HG03469 (cell line): ENCODE results near the gene COL13A1.

Experiments
- ATAC-seq: cut with Tn5 transposase; IDR thresholded peaks from one replicate; pipeline ENCODE4 v1.9.1; 2021; ENCODE audit warnings: mild to moderate bottlenecking, moderate library complexity, moderate number of reproducible peaks; ENCODE audit not compliant: unreplicated experiment

The COL13A1 gene

DNA sequence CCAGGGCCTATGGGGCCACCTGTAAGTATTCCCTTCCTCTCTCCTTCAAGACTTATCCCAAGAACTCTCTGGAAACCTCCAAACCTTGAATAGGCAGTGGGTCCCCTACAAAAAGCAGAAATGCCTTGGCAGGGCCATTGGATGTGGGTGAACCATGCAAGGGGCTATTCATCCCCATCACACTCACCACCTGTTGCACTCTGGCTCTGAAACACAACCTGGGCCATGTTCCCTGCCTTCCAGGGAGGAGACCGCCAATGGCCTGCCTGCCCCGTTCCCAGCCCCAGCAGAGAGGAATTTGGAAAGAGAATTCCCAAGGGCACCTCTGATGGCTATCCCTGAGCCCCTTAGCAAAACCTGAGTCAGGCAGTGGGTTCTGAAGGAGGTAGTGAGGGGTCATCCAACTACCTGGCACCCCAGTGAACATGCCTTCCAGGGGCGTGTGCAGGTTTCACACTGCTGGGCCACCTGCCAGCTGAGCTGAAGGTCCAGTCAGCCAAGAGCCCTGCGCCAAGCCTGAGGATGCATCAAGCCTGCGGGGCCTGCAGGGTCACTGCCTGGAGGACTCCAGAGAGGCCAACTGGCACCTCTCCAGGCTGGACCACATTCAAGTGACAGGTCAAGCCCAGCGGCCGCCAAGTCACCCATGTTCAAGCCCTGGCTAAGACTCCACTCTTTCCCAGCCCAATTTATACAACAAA lies 101.3 kb downstream of the COL13A1 start:
- no peak for ATAC-seq

- no peak for ATAC-seq
Observed at GRCh38 chr10:69904533-69904932, 102.8 kb downstream of the COL13A1 start.

DNA sequence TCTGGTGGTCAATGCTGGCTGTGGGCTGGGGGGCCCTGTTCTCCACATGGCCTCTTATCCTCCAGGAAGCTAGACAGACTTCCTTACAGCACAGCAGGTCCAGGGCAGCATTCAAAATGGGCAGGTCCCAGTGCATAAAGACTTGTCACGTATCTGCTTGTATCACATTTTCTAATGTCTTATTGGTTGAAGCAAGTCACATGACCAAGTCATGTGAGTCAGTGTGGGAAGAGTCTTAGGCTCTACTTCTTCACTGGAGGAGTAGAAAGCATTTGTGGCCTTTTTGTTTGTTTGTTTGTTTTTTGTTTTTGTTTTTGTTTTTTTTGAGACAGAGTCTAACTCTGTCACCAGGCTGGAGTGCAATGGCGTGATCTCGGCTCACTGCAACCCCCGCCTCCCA lies 104.7 kb downstream of the COL13A1 start:
- ATAC-seq, result no peak

DNA sequence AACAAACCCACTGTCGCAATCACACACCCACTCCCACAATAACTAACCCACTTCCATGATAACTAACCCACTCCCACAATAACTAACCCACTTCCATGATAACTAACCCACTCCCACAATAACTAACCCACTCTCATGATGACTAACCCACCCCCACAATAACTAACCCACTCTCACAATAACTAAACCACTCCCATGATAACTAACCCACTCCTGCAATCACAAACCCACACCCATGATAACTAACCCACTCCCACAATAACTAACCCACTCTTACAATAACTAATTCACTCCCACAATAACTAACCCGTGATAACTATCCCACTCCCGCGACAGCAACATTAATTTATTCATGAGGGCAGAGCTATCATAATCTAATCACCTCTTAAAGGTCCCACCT lies 105.8 kb downstream of the COL13A1 start:
- ATAC-seq, result no peak

DNA sequence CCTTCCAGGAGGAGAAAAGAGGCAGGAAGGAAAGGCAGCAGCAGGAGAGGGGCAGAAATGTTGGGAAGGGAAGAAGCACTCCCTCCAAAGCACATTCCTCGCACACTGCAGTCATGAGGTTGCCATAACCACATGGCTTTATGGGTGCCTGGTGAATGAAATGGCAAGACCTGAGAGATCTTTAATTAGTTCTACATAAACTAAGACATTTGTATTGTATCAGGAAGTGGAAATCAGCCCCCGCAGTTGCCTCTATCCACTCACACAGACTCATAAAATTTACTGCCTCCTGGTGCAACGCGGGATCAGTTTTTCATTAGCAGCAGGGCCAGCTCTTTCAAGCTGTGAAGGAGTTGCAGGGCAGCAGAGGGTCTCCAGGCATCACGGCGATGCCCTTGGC lies 106.4 kb downstream of the COL13A1 start:
- no peak for ATAC-seq

DNA sequence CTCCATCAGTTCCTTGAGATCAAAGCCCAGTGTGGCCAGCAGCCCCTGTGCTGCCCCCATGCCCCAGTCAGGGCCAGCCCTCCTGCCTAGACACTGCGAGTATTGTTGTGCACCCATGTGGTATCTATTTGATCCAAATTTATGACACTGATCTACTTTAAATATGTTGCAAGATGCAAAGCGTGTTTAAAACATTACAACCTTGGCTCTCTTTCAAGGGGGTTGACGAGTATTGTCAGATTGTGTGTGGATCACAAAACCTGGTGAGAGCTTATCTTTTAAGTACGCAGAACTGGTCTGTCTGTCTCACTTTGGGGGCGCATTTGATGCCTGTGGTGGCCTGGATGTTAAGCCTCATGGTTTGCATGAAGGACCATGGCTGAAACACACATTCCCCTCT lies 108.9 kb downstream of the COL13A1 start:
- ATAC-seq, result no peak

- no peak for ATAC-seq
Observed at GRCh38 chr10:69911613-69912528, 110.2 kb downstream of the COL13A1 start.

- no peak for ATAC-seq
Observed at GRCh38 chr10:69912589-69912988, 110.9 kb downstream of the COL13A1 start.

DNA sequence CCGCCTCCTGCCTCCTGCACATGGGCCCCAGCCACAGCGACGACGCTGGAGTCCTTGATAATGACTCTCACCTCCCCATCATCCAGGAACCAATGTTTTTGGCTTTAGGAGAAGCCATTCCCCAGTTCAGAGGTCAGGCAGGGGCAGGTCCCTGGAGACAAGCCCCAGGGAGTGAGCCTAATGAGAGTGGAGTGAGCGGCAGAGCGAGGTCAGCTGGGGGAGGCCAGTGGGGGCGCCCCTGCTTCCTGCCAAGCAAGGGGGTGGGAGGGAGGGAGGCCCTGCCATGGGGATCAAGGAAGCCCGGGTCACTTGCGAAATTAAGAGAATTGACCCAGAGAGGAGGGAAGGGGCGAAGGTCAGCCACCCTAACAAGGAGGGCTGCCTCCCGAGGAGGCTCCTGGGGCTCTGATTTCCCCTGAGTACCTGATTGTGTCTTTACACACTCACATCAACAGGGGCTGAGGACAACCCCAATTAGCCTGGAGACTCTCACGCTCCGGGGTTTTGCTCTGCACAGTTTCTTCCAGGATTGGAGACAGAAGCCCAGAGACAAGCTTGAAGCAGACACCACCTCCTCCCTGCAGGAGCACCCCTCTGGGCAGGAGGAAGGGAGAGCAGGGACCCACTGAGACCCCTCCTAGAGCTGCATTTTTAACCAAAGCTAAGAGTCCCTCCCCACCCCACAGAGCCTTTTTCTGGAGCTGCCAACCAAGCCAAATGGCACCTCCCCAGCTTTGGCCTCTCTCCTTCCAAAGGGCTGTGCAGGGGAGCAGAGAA lies 112.1 kb downstream of the COL13A1 start:
- no peak for ATAC-seq

DNA sequence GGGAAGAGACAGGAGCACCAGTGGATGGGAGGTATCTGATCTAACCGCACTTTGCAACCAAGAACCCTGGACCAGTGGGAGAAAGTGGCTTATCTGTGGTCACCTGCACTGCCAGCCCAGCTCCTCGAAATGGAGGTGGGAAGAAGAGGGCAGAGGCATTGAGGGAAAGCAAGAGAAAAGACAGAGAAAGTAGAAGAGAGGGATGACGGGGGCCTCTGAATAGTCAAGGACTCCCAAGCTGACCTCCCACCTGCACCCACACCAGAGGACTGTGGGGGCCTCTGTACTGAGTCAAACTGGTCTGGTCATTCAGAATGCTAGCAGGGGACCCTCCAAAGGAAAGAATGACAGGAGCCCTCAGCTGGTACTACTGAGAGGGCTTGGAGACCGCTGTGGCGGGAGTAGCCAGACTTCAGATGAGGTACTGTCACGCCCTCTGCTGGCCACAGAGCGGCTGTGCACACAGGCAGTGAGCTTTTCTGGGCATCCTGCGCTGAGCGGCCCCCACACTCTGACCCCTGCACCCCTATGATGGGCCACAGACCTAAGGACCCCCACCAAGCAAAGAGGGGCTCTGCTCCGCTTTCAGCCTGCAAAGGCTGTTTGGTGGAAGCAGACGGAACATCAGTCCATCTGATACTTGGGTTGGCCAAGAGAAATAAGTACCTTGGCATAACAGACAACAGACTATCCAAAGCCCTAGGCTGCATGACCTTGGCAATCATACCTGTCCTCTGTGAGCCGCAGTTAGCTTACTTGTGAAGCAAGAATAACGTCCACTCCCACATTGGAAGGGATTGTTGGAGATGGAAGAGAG lies 112.9 kb downstream of the COL13A1 start:
- no peak for ATAC-seq

DNA sequence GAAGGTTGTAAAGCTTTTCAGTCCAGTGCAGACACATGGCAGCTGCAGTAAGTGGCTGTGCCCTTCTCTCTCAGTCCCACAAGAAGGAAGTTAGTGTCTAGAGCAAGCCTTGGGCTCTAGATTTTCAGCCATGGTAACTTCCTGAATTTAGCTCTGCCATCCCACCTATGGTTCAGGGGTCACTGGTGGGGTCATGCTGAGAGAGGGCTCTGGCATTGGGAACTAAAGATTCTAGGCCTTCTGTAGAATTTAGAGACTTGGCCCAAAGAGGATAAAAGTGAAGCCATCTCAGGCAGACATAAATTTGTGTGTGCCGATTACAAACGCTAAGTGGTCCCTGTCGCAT lies 113.5 kb downstream of the COL13A1 start:
- ATAC-seq, result no peak

- ATAC-seq, result no peak
Observed at GRCh38 chr10:69916118-69916517, 114.4 kb downstream of the COL13A1 start.

DNA sequence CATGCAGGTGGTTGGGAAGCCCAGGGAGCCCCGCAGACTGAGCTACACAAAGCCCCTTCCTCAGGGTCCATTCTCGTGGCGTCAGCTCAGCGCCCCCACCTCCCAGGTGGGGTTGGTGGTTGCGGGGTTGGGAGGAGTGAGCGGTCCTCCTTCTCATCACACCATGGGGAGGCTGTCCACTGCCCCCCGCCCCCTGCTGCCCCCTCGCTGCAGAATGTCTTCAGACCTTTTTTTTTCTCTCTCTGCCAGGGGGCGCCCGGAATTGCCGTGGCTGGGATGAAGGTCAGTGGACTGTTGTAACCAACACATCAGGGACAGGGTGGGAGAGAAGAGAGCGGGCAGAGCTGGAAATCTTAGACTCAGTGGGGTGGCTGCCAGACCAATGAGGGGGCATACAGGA lies 116.3 kb downstream of the COL13A1 start:
- ATAC-seq, result no peak

GRCh38 chr10:69919250-69919649 lies 117.5 kb downstream of the COL13A1 start:
- ATAC-seq, result no peak

DNA sequence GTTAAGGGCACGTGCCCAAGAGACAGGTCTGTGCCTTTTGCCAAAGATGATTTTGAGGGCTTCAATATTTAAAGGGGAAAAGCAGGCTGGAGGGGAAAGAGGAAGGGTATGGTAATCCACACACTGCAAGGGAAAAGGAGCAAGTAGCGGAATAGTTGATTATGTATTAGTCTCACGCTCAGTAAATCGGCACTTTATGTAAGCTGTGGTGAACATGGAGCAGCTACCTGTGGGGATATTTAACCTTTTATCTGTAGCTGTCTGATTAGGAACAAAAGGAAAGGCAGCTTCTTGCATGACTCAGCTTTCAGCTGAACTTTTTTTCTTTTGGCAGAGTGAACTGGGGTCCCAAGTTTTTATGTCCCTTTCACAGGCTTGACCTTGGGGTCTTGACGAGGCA lies 123.4 kb downstream of the COL13A1 start:
- no peak for ATAC-seq

- no peak for ATAC-seq
Observed at GRCh38 chr10:69928339-69928738, 126.6 kb downstream of the COL13A1 start.

DNA sequence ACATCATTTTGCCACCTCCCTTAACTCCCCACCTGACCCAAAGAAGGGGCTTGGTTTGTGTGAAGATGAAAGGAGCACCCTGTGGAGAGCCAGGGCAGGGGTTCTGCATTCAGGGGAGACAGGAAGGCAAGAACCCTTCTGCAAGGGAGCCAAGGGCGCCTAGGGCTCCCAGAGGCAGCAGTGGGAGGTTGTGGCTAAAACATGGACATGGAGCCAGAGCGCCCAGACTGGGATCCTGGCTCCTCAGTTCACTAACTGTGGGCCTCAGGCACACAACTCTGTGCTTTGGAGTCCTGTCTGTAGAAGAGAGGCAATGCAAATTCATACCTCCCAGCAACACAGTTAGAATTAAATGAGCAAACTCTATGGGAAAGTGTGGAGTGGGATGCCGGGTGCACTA lies 127.9 kb downstream of the COL13A1 start:
- no peak for ATAC-seq

DNA sequence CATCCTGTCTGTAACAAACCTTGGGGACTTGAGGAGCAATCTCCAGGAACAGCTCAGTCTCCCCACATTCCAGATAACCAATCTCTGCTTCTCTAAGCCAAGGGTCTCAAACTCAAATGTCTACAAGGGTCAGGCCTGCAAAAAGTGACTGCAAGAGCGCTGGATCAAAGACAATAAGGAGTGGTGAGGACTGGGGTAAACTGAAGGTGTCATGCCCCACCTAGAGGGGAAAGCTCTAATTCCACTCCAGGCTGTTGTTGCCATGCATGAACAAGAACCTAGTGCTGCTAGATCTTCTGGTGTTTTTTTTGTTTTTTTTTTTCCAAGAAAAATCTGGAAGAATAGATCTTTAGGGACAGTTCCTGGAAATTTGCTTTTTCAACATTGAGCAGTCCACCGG lies 133.1 kb downstream of the COL13A1 start:
- no peak for ATAC-seq

DNA sequence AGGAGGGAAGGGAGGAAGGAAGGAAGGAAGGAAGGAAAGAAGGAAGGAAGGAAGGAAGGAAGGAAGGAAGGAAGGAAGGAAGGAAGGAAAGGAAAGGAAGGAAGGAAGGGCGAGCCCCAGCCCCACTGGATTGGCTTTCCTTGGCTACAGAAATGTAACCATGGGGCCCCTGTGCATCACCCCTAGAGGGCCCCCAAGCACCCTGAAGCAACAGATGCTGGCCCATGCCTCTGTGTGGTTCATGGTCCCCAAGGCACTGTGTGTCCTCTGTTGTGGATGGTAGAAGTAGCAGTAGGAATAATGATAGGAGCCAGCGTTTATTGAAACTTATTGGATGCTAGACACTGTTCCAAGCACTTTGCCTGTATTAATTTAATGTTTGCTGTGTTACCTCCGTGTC lies 134.4 kb downstream of the COL13A1 start:
- no peak for ATAC-seq

DNA sequence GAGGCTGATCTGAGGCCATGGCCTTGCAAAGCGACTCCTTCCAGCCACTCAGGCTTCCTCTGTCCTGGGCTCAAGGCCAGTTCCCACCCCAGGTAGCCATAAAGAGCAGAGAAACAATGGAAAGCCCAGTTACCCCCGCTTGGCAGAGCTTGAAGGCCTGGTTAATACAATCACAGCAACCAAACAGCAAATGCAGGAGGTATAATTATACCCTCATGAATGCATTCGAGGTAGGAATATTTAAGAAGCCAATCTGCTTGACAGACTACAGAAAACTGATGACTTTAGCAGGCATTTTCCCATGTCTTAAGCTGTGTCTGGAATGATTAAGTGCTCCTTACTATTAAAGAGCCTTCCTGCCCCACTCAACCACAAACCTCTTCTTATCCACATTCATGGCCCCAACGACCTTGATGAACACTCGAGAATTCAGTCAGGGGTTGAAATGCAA lies 136.9 kb downstream of the COL13A1 start:
- no peak for ATAC-seq

DNA sequence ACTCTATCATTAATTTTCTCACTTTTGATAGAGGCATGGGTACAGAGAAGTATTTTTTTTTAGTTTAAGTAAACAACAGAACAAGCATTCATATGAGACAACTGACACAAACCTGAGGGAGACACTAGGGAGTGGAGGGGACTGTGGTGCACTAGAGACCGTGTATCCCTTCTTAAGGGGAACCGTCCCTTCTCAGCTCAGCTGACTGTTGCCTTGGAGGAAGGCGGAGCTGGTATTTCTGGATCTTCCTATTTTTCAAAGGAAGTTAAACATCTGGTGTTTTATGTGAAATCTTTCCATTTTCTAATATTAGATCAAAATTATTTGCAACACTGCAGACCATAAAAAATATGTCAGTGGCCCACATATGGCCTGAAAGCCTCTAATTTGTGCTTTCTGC lies 137.4 kb downstream of the COL13A1 start:
- no peak for ATAC-seq
